Measurements from ENCODE around the gene THAP4. TPM values are rescaled to one million over a fixed set of nuclear protein-coding genes. Genes with fewer than 3 reads are reported as not detected.

The THAP4 gene
- total and polyA plus RNA-seq, 8 donors = 16.0 to 172 (median 49.3) TPM

- Histone ChIP-seq H3K27me3 (peaks cover 0 to 35% (median 3%) of the 10 kb centered on the region in 3 donors), H3K4me3 (no peak overlapping the region), H3K4me1 (peaks cover 8 to 38% (median 22%) of the 10 kb centered on the region in 4 donors), H3K36me3 (no peaks in the 10 kb centered on the region), H3K27ac (no peak overlapping the region), H3K9me3 (no peaks in the 10 kb centered on the region)
- DNase-seq = peak in 1 of 2 donors; percentile 57
- 32 to 48% (median 44%) methylated on average over 25 of the region's 25 CpGs for WGBS, 5 donors
- TF ChIP-seq EP300 (IDR thresholded peaks at IDR 0.05) (no peak), CTCF (IDR thresholded peaks at IDR 0.05) (no peak), POLR2A (IDR thresholded peaks at IDR 0.05) (no peak), POLR2AphosphoS5 (IDR thresholded peaks at IDR 0.05) (no peak)
- intact Hi-C loops (cut with DNase I; ENCODE audit: low total_unique reads) = no loop called here
Measured at GRCh38 chr2:241546771-241547498, 90.0 kb downstream of the THAP4 start.

GRCh38 chr2:241545523-241546473 is 91.2 kb downstream of the THAP4 start:
- Histone ChIP-seq H3K27ac (no peak overlapping the region), H3K4me1 (peaks cover 18 to 43% (median 29%) of the 10 kb centered on the region in 4 donors), H3K36me3 (no peaks in the 10 kb centered on the region), H3K27me3 (peaks cover 7 to 38% (median 14%) of the 10 kb centered on the region in 3 donors), H3K9me3 (no peaks in the 10 kb centered on the region), H3K4me3 (no peak overlapping the region)
- intact Hi-C loops (cut with DNase I; ENCODE audit: low total_unique reads) = no loop called here
- no peak for TF ChIP-seq EP300 (IDR thresholded peaks at IDR 0.05)
- no peak for TF ChIP-seq POLR2AphosphoS5 (IDR thresholded peaks at IDR 0.05)
- no peak for TF ChIP-seq CTCF (IDR thresholded peaks at IDR 0.05)
- no peak for TF ChIP-seq POLR2A (IDR thresholded peaks at IDR 0.05)
- WGBS, 5 donors = 63 to 79% (median 76%) methylated on average over 12 of the region's 12 CpGs
- DNase-seq = no peak

GRCh38 chr2:241545106-241545505 is 91.9 kb downstream of the THAP4 start:
- WGBS, 5 donors = 37 to 52% (median 43%) methylated on average over 10 of the region's 10 CpGs
- intact Hi-C loops (cut with DNase I; ENCODE audit: low total_unique reads) = no loop called here

More at GRCh38 chr2:241545106-241545505, 91.9 kb downstream of the THAP4 start:
- Histone ChIP-seq H3K27ac (no peak overlapping the region), H3K36me3 (no peaks in the 10 kb centered on the region), H3K27me3 (peaks cover 7 to 39% (median 17%) of the 10 kb centered on the region in 3 donors), H3K4me3 (no peak overlapping the region), H3K9me3 (no peaks in the 10 kb centered on the region), H3K4me1 (peaks cover 18 to 43% (median 31%) of the 10 kb centered on the region in 4 donors)
- peak in 1 of 2 donors; percentile 55 for DNase-seq
- TF ChIP-seq POLR2A (IDR thresholded peaks at IDR 0.05) (no peak), CTCF (IDR thresholded peaks at IDR 0.05) (no peak), POLR2AphosphoS5 (IDR thresholded peaks at IDR 0.05) (no peak), EP300 (IDR thresholded peaks at IDR 0.05) (no peak)

All from stomach (tissue), 9 donors.